ENCODE measurements around the gene AFAP1. TPM values are rescaled to one million over a fixed set of nuclear protein-coding genes. Genes with fewer than 3 reads are reported as not detected.
A peak's percentile ranks its signal among the peaks of the same experiment; 100 is the strongest.

Gene AFAP1
- total and polyA plus RNA-seq, 2 of the 8 experiments (the other 6 are each of a cell fraction or from before 2014, with no cell fraction given) = 3.6 to 18.2 TPM

- H3K4me1 ChIP-seq (replicated peaks in 1 of 4; ENCODE audit: control insufficient read depth in 3 of 4, insufficient read depth in 4 of 4, low read length in 3 of 4) = peaks cover 0 to 2% (median 1%) of the 10 kb centered on the region in 4 experiments; a peak in 3 of 7 replicates
- no peak overlapping the region for H3K4me3 ChIP-seq (ENCODE audit: extremely low read depth in 1 of 4, insufficient read depth in 2 of 4, low read depth in 3 of 4, low read length in 4 of 4)
- no peak overlapping the region for H3K27ac ChIP-seq (ENCODE audit: low read depth, low read length)
- no peaks in the 10 kb centered on the region for H3K23me2 ChIP-seq (ENCODE audit: low read depth, low read length)
- no peak overlapping the region for H2AFZ ChIP-seq (ENCODE audit: low read length)
- H3K56ac ChIP-seq (replicated peaks; ENCODE audit: insufficient read length, low read depth, low read length) = no peak overlapping the region
- no peak overlapping the region for H2BK5ac ChIP-seq (ENCODE audit: low read depth, low read length)
- no peak overlapping the region for H2AK5ac ChIP-seq (ENCODE audit: low read depth, low read length)
- H3K9ac ChIP-seq (replicated peaks in 1 of 4; ENCODE audit: extremely low read depth in 1 of 4, low read depth in 3 of 4, low read length in 3 of 4) = no peak overlapping the region
- H3K79me2 ChIP-seq (ENCODE audit: control insufficient read depth in 1 of 2, insufficient read depth in 2 of 2, low read length in 2 of 2) = no peaks in the 10 kb centered on the region
- H4K91ac ChIP-seq (replicated peaks; ENCODE audit: insufficient read length, low read length) = no peak overlapping the region
- H2BK15ac ChIP-seq (ENCODE audit: low read length) = no peak overlapping the region
- H3K14ac ChIP-seq (ENCODE audit: insufficient read length) = no peak overlapping the region
- peaks cover 0 to 10% (median 4%) of the 10 kb centered on the region in 4 experiments; a peak in 3 of 8 replicates for H3K36me3 ChIP-seq (ENCODE audit: control insufficient read depth in 2 of 4, insufficient read depth in 4 of 4, low read length in 3 of 4)
- H3K23ac ChIP-seq (ENCODE audit: insufficient read length) = no peak overlapping the region
- H4K20me1 ChIP-seq (replicated peaks in 1 of 2; ENCODE audit: control insufficient read depth in 1 of 2, insufficient read depth in 2 of 2, low read length in 2 of 2) = peaks cover 0 to 2% of the 10 kb centered on the region in 2 experiments
- no peaks in the 10 kb centered on the region; the same call in none of the 2 replicates for H3K79me1 ChIP-seq (ENCODE audit: low read depth, low read length)
- no peaks in the 10 kb centered on the region for H3K9me3 ChIP-seq (ENCODE audit: insufficient read depth in 2 of 2, low read depth in 1 of 2, low read length in 1 of 2)
- POLR2A ChIA-PET (ENCODE audit: partially characterized antibody) = no interaction called here
- no peak overlapping the region for H2BK120ac ChIP-seq (replicated peaks; ENCODE audit: low read depth, low read length)
- TF ChIP-seq SRF (IDR thresholded peaks at IDR 0.05; ENCODE audit: low read depth, low read length) (no peak), E2F6 (IDR thresholded peaks at IDR 0.05) (no peak)
- H4K8ac ChIP-seq (ENCODE audit: extremely low read depth, insufficient read depth, low read length) = no peak overlapping the region
- no peaks in the 10 kb centered on the region for H3K27me3 ChIP-seq (replicated peaks in 1 of 4; ENCODE audit: control insufficient read depth in 3 of 4, extremely low read depth in 1 of 4, insufficient read depth in 3 of 4, low read length in 3 of 4)
- FAIRE-seq (no peak), DNase-seq (ENCODE audit: low read depth in 1 of 2, low spot score in 2 of 2) (no peak)
- H2BK12ac ChIP-seq (ENCODE audit: low read depth, low read length) = peak overlapping the region; percentile 27; the same call in 1 of the 2 replicates
- no peak overlapping the region for H3K4me2 ChIP-seq (ENCODE audit: insufficient read depth in 1 of 2, low read depth in 2 of 2, low read length in 2 of 2)
- H3K4ac ChIP-seq (replicated peaks; ENCODE audit: insufficient read length, low read depth, low read length) = no peak overlapping the region
- no peak overlapping the region for H4K5ac ChIP-seq (ENCODE audit: insufficient read length, low read depth, low read length)
- H2BK20ac ChIP-seq (ENCODE audit: low read length) = no peak overlapping the region
- CTCF ChIA-PET (ENCODE audit: partially characterized antibody) = interaction anchor here (0.9 to 3.4 kb wide), 27 partner anchors 8 to 401 kb away, joined by 3 to 32 read pairs (median 4); no protein-coding TSS in a partner anchor
- H3K18ac ChIP-seq (ENCODE audit: extremely low read depth, low read length) = no peak overlapping the region
- 89% methylated on average over 20 of the region's 20 CpGs; no CpG with 5 or more reads in 1 of the 2 experiments for WGBS, 2 experiments (ENCODE audit: extremely low coverage in 1 of 2, insufficient coverage in 1 of 2, insufficient read length in 1 of 2, insufficient replicate concordance in 2 of 2, low coverage in 1 of 2, low lambda C conversion rate in 2 of 2, missing lambda C conversion rate in 1 of 2)
Measured at GRCh38 chr4:7769396-7770223, 170.1 kb downstream of the AFAP1 start.

Measured in H1 (cell line).